HEK293 (cell line): ENCODE data around the gene SNRNP27.
A peak's percentile ranks its signal among the peaks of the same experiment; 100 is the strongest.

Source experiments
- KLF16 ChIP-seq: fragments of 450-650 bp; formaldehyde crosslinking; IDR thresholded peaks from 2 replicates; pipeline ENCODE4 v1.5.1; 2017; ENCODE audit warnings: missing biosample characterization, missing genetic modification characterization
- PRDM2 ChIP-seq: fragments of 450-650 bp; formaldehyde crosslinking; IDR thresholded peaks from 2 replicates; pipeline ENCODE4 v1.5.1; 2016; ENCODE audit warnings: missing biosample characterization, missing genetic modification characterization, borderline replicate concordance
- PRDM6 ChIP-seq: fragments of 450-650 bp; formaldehyde crosslinking; IDR thresholded peaks from 2 replicates; pipeline ENCODE4 v1.5.1; 2017; ENCODE audit warnings: missing biosample characterization, missing genetic modification characterization
- ZBTB11 ChIP-seq: fragments of 450-650 bp; formaldehyde crosslinking; conservative IDR thresholded peaks from 2 replicates; pipeline ENCODE4 v1.5.1; 2016; ENCODE audit warnings: low read depth, missing biosample characterization, missing genetic modification characterization
- ZBTB20 ChIP-seq: fragments of 450-650 bp; formaldehyde crosslinking; IDR thresholded peaks from 2 replicates; pipeline ENCODE4 v1.5.1; 2016; ENCODE audit warnings: missing biosample characterization, missing genetic modification characterization
- ZBTB21 ChIP-seq: fragments of 450-650 bp; formaldehyde crosslinking; IDR thresholded peaks from 2 replicates; pipeline ENCODE4 v1.5.1; 2017; ENCODE audit warnings: missing biosample characterization, missing genetic modification characterization
- ZBTB6 ChIP-seq: fragments of 450-650 bp; formaldehyde crosslinking; IDR thresholded peaks from 2 replicates; pipeline ENCODE4 v1.5.1; 2017; ENCODE audit warnings: missing biosample characterization, missing genetic modification characterization
- ZFP69B ChIP-seq: fragments of 450-650 bp; formaldehyde crosslinking; IDR thresholded peaks from 2 replicates; pipeline ENCODE4 v1.5.1; 2016; ENCODE audit warnings: missing biosample characterization, missing genetic modification characterization
- ZNF184 ChIP-seq: fragments of 450-650 bp; IDR thresholded peaks from 2 replicates; pipeline ENCODE4 v1.5.1; 2018; ENCODE audit warnings: missing biosample characterization, mild to moderate bottlenecking, missing genetic modification characterization
- ZNF341 ChIP-seq: fragments of 450-650 bp; formaldehyde crosslinking; IDR thresholded peaks from 2 replicates; pipeline ENCODE4; 2016; ENCODE audit warnings: low read depth, missing biosample characterization, missing genetic modification characterization
- ZNF404 ChIP-seq: fragments of 450-650 bp; formaldehyde crosslinking; IDR thresholded peaks from 2 replicates; pipeline ENCODE4 v1.5.1; 2017; ENCODE audit warnings: missing biosample characterization, missing genetic modification characterization
- ZNF623 ChIP-seq: fragments of 450-650 bp; formaldehyde crosslinking; IDR thresholded peaks from 2 replicates; pipeline ENCODE4 v1.5.1; 2016; ENCODE audit warnings: missing biosample characterization, missing genetic modification characterization
- ZNF629 ChIP-seq: fragments of 450-650 bp; formaldehyde crosslinking; IDR thresholded peaks from 2 replicates; pipeline ENCODE4 v1.5.1; 2017; ENCODE audit warnings: missing biosample characterization, missing genetic modification characterization
- ZNF660 ChIP-seq: fragments of 450-650 bp; IDR thresholded peaks from 2 replicates; pipeline ENCODE4 v1.5.1; 2018; ENCODE audit warnings: missing biosample characterization, mild to moderate bottlenecking, missing genetic modification characterization
- ZNF776 ChIP-seq: fragments of 450-650 bp; formaldehyde crosslinking; IDR thresholded peaks from 2 replicates; pipeline ENCODE4 v1.5.0; 2017; ENCODE audit warnings: missing biosample characterization, missing genetic modification characterization, borderline replicate concordance
- ZXDB ChIP-seq: fragments of 450-650 bp; formaldehyde crosslinking; IDR thresholded peaks from 2 replicates; pipeline ENCODE4 v1.5.1; 2016; ENCODE audit warnings: missing biosample characterization, missing genetic modification characterization

The SNRNP27 gene

GRCh38 chr2:69914950-69915945, 21.5 kb downstream of the SNRNP27 start, which contains the start of gene MXD1 (continued):
- TF ChIP-seq PRDM6 (tag by site-specific recombination) (no peak), ZNF776 (tag by site-specific recombination) (no peak), ZBTB11 (tag by site-specific recombination) (peak; percentile 34; the same call in 1 of the 2 replicates), ZNF660 (tag by site-specific recombination) (peak; percentile 53; the same call in 1 of the 2 replicates), ZXDB (peak; percentile 32; the same call in 1 of the 2 replicates), ZNF341 (tag by site-specific recombination) (peak; percentile 77), ZFP69B (tag by site-specific recombination) (peak; percentile 58), ZNF184 (tag by site-specific recombination) (no peak), ZBTB6 (tag by site-specific recombination) (no peak), ZNF623 (no peak), ZBTB20 (tag by site-specific recombination) (peak; percentile 30; the same call in 1 of the 2 replicates), PRDM2 (tag by site-specific recombination) (no peak), ZNF629 (tag by site-specific recombination) (no peak), KLF16 (tag by site-specific recombination) (peak; percentile 94), ZBTB21 (no peak), ZNF404 (tag by site-specific recombination) (no peak)
- TF ChIP-seq, all 188 proteins: peak for 24
